D721Med (cell line): ENCODE results near the gene KCNH8.

Experiments used
- DNase-seq: peaks from one replicate; pipeline ENCODE4 v3.0.0; 2011; ENCODE audit warnings: low spot score; ENCODE audit not compliant: insufficient read length
- FAIRE-seq: peaks from 2 replicates; lab custom pipeline; 2011; peaks lifted over from hg19 to GRCh38; lab: Jason Lieb, UNC
- CTCF ChIP-seq: IDR thresholded peaks from 2 replicates; pipeline ENCODE4 v1.5.1; 2012; ENCODE audit warnings: mild to moderate bottlenecking, control low read depth; ENCODE audit not compliant: insufficient read depth; ENCODE audit errors: missing control alignments

Gene KCNH8

DNA sequence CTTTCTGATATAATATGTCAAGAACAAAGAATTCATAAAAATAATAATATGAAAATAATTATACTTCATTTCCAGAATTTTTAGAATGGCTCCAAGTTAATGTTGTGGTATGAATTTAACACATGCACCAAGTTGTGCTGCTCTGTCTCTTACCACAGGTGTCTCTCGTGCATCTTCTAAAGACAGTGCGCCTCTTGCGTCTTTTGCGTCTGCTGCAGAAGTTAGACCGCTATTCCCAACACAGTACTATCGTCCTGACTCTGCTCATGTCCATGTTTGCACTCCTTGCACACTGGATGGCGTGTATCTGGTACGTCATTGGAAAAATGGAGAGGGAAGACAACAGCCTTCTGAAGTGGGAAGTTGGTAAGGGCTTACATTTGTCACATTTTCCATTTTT, 246.6 kb downstream of the KCNH8 start:
- DNase-seq (no peak), FAIRE-seq (no peak)
- TF ChIP-seq CTCF, result no peak

- FAIRE-seq (no peak), DNase-seq (no peak)
- no peak for TF ChIP-seq CTCF
Observed at GRCh38 chr3:19396726-19397125, 248.4 kb downstream of the KCNH8 start.

DNA sequence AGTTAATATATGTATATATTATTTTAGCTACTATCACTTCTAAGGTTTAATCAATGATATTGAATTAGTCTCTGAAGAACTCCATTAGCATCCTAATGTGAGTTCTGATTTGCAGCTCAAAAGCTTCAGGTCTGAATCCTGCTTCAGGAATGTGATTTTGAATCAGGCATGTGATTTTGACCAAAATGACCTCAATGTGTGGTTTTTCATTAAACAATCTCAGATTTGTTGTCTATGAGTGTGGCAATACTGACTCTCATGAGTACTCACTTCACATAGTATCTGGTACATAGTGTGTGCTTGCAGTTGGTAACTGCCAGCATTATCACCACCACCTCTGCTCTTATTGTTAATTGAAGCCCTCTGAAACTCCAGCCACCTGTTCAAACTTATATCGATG, 251.0 kb downstream of the KCNH8 start:
- DNase-seq (no peak), FAIRE-seq (no peak)

GRCh38 chr3:19399836-19400235, 251.5 kb downstream of the KCNH8 start:
- FAIRE-seq (no peak), DNase-seq (no peak)
- no peak for TF ChIP-seq CTCF

More for the DNA sequence above, 251.0 kb downstream of the KCNH8 start:
- no peak for TF ChIP-seq CTCF

GRCh38 chr3:19420159-19420558, 271.8 kb downstream of the KCNH8 start:
- no peak for FAIRE-seq
- no peak for TF ChIP-seq CTCF
- DNase-seq, result no peak

- no peak for FAIRE-seq
- no peak for DNase-seq
- no peak for TF ChIP-seq CTCF
Observed at GRCh38 chr3:19425825-19426224, 277.5 kb downstream of the KCNH8 start.

GRCh38 chr3:19427422-19428149, 279.3 kb downstream of the KCNH8 start:
- no peak for TF ChIP-seq CTCF
- no peak for DNase-seq
- no peak for FAIRE-seq
